Endometrial microvascular endothelial cells (primary cell): ENCODE results near the gene DNTT. TPM values are rescaled to one million over a fixed set of nuclear protein-coding genes. Genes with fewer than 3 reads are reported as not detected.
"Not testable (repeated sequence)": the region's sequence is repeated elsewhere in the genome, so short reads cannot be mapped to it uniquely, and the experiment has no call there.

Experiments
- in situ Hi-C: cut with HindIII; loops from 2 replicates; pipeline ENCODE4 v1.10.0; 2017; ENCODE audit warnings: low sequenced_read_pairs, low pct_unique_long_range_greater_than_20kb; ENCODE audit errors: inconsistent ontology term
- total RNA-seq: library from RNA; depleted of rRNA; stranded (reverse); fragments of >200 nt; gene quantifications from one replicate; pipeline ENCODE4 v1.2.3, GENCODE V29; 2015; ENCODE audit errors: inconsistent ontology term

The DNTT gene
- total RNA-seq, 1 donor from 2014 or later, result not detected

- in situ Hi-C loops, result no loop called here
Observed at GRCh38 chr10:96298362-96298761, 5.9 kb upstream of the DNTT start.

GRCh38 chr10:96299383-96299782 is 4.9 kb upstream of the DNTT start:
- in situ Hi-C loops, result no loop called here

DNA sequence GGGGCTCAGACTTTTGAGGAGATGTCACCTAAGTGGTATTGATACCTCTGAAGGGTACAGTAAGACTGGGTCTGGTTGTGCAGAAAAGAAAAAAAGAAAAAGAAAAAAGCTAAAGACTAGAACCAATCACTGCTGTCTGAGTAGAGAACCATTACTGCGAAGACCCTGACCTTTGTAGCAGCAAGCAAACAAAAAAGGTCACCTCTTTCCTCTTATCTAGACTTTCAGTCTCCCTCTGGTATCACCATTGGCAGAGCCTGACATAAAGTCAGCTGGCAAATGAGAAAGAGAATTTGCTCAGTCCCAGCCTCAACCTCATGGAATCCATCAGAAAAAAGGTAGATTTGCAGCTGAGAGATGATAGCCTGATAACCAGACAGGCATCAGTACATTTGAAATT is 2.6 kb upstream of the DNTT start:
- in situ Hi-C loops, result no loop called here

GRCh38 chr10:96305019-96305418 is 785 bp downstream of the DNTT start:
- in situ Hi-C loops, result no loop called here

DNA sequence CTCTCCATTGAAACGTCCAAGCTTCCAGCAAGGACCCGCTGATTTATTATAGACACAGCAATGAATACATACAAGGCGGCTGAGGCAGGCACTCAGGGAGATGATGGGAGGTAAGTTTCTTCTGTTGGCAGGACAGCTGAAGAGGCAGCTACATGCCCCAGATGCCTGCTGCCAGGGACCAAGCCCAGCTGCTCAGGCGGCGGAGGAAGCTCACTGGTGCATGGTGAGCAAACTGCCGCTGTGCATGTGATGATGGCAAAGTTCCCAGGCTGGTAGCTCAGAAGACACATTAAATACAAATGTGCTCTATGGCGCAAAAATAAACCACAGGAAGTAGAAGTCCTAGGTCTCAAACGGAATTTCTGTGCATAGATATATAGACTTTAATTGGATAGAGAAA is 2.3 kb downstream of the DNTT start:
- in situ Hi-C loops, result no loop called here

- in situ Hi-C loops, result not testable (repeated sequence)
Observed at GRCh38 chr10:96308854-96309253, 4.6 kb downstream of the DNTT start.

DNA sequence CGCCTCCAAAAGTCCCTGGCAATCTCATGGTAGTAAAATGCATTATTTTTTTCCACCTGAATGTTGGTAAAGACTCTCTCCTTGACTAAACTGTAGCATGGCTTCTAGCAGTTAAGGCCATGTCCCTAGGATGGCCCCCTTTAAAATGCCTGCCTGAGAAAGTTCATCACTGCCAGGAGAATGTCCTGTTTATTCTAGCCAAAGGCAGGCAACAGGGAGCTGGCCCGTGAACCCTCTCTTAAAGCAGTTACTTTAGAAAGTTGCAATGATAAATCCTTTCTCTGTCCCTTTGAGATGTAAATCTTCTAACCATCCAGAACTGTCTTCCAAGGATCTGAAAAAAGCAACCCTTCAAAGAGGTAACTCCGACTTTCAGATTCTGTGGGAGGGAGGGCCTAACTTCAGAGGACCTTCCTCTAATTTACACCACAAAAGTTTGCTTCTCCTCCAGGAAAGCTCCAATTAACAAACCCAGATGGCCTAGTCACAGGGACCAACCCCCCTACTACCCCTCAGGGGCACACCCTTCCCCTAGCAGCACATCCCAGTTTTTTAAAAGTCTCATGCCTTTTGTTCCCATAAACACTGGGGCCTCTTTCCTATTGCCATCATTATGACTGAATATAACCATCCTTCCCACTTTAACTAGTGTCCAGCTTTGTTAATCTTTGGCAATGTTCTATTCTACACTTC is 5.5 kb downstream of the DNTT start:
- in situ Hi-C loops, result no loop called here

DNA sequence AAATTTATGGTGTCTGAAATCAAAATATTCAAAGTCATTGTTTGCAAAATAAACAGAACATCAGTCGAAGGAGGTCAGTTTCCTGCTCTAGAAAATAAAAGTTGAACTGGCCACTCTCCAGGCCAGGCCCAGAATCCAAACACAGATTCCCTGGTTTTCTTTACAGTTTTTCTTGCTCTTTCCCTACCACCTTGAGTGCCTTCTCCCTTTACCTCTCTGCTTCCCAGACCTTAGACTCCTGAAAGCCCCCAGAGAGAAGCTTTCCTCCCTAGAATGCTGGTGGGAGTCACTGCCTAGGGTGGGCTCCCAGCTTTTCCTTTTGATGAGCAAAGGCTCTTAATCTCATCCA is 6.1 kb downstream of the DNTT start:
- in situ Hi-C loops, result no loop called here

- in situ Hi-C loops, result no loop called here
Observed at GRCh38 chr10:96311180-96311715, 7.0 kb downstream of the DNTT start.

- in situ Hi-C loops, result no loop called here
Observed at GRCh38 chr10:96313344-96313743, 9.1 kb downstream of the DNTT start.

GRCh38 chr10:96317067-96317833 is 13.0 kb downstream of the DNTT start:
- in situ Hi-C loops, result no loop called here

GRCh38 chr10:96319754-96320474 is 15.7 kb downstream of the DNTT start:
- in situ Hi-C loops, result no loop called here

- in situ Hi-C loops, result no loop called here
Observed at GRCh38 chr10:96321822-96322221, 17.6 kb downstream of the DNTT start.

GRCh38 chr10:96322275-96322674 is 18.0 kb downstream of the DNTT start:
- in situ Hi-C loops, result no loop called here

DNA sequence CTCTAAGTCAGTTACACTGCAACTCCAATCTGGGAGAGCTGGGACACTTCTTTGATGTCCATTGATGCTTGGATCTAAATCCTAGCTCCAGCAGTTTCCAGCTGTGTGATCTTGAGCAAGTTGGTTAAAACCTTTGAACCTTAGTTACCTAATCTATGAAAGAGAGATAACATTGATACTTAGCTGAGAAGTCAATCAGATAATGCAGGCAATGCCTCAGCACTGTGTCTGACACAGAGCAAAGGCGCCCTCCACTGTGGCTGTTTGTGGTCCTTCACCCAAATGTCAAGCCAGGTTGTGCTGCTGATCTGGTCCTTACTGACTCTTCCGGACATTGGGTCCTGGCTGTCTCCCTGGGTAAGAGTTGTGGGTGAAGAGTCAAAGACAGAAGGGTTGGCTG is 20.2 kb downstream of the DNTT start:
- in situ Hi-C loops, result no loop called here

DNA sequence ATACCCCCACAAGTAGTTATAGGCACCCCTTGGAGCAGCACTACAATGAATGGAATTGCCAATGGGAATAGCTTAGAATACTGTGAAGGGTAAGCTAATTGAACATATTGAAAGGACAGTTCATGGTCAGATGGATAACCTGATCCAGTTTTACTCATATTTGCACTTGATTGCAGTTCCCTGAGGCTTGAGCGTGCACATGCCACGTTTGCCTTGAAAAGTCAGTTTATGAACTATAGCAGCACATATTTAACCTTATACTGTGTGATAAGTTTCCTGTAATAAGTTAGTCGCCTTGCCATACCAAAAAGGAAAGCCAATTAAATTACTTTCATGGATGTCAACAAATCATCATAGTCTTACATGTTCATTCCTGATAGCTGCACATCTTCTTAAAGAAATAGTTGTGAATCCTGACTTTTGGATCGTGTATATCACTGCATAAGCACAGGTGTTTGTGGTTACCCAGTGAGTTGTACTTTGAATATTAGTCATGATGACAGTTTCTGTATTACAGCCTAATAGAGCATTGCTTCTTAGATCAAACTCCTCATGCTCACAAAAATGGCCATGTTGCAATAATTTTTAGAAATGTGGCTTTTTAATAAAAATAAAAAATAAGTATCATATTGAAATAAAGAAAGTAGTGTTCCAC is 21.6 kb downstream of the DNTT start:
- in situ Hi-C loops, result no loop called here

GRCh38 chr10:96327462-96327861 is 23.2 kb downstream of the DNTT start:
- in situ Hi-C loops, result no loop called here

GRCh38 chr10:96333101-96333500 is 28.9 kb downstream of the DNTT start:
- in situ Hi-C loops, result no loop called here
